GM20000 (cell line): ENCODE measurements around the gene URI1.

Experiments
- DNase-seq: peaks from one replicate; pipeline ENCODE4 v3.0.0; 2012; ENCODE audit warnings: low spot score
- CTCF ChIP-seq: IDR thresholded peaks from 2 replicates; pipeline ENCODE4 v1.5.1; 2012; ENCODE audit warnings: mild to moderate bottlenecking, control low read depth; ENCODE audit errors: extremely low read depth, missing control alignments

The URI1 gene

DNA sequence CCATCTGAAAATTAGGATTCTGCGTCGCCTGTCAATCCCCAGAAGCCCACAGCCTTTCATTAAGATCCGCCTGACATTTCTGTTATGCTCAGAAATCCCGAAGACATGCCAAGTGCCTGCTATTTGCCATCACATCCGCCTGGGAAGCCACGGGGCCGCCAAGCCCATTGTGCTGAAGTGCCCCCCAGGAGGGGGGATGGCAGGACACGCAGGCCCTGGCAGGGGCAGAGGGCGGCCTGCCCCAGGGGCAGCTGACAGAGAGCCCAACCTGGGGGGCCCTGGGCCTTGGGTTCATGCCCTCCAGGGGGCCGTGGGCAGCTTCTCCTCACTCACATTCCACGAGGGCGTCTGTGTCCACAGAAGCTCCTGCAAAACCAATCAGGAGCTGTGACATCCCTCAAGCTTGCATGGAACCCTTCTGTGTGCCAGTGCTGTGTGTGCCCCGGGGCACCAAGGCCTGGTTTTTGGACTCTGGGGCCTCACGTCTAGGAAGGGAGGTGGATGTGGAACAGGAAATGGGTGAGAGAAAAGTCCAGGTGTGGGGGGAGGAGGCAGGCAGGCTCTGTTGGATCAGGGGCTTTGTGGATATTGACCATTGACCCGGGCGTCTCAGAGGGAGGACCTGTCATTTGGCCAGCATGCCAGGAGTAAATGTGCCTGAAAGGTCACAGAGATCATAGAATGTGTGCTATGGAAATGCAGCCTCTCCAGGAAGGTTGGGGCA lies 122.9 kb downstream of the URI1 start:
- TF ChIP-seq CTCF: no peak
- no peak for DNase-seq

- TF ChIP-seq CTCF: no peak
- no peak for DNase-seq
These were observed 123.9 kb downstream of the URI1 start for GRCh38 chr19:30065680-30066606.
